Upper lobe of right lung (tissue), 1 donor: ENCODE measurements around the gene CYB561A3. TPM values are rescaled to one million over a fixed set of nuclear protein-coding genes. Genes with fewer than 3 reads are reported as not detected.

Source experiments
- ATAC-seq: fragments of 200-7000 bp; cut with Tn5 transposase; one replicate; pipeline ENCODE4 v1.9.1; 2020; ENCODE audit warnings: mild to moderate bottlenecking, moderate library complexity
- DNase-seq: peaks from one replicate; pipeline ENCODE4 v3.0.0-alpha.2; 2020
- H3K27ac ChIP-seq: fragments of 200-600 bp; one replicate; pipeline ENCODE4 v1.8.0; 2022
- H3K27me3 ChIP-seq: fragments of 200-600 bp; one replicate; pipeline ENCODE4 v1.8.0; 2022; ENCODE audit warnings: mild to moderate bottlenecking
- H3K36me3 ChIP-seq: fragments of 200-600 bp; one replicate; pipeline ENCODE4 v1.8.0; 2022
- H3K4me1 ChIP-seq: fragments of 200-600 bp; one replicate; pipeline ENCODE4 v1.8.0; 2022
- H3K4me3 ChIP-seq: fragments of 200-600 bp; one replicate; pipeline ENCODE4 v1.8.0; 2022; ENCODE audit warnings: mild to moderate bottlenecking
- H3K9me3 ChIP-seq: fragments of 200-600 bp; one replicate; pipeline ENCODE4 v1.8.0; 2022
- intact Hi-C: fragments of 100-400 bp; cut with DNase I; formaldehyde crosslinking; loops from one replicate; pipeline ENCODE4 v1.11.0; 2022
- total RNA-seq: library from RNA; stranded (reverse); fragmentation: NEBNext Ultra II Directional; extraction: Animal tissue kit (Norgen Biotek cat#: 25700); gene quantifications from one replicate; pipeline ENCODE4 v1.2.1, GENCODE V29; 2021
- TF ChIP-seq, protein P1 (sequence below): fragments of 200-600 bp; IDR thresholded peaks from one replicate; pipeline ENCODE4 v1.8.0; 2022; ENCODE audit warnings: antibody characterized with exemption
- donor health status: DM: no; HTN: yes; CAD: no; lungs with severe emphysema.

The CYB561A3 gene
- total RNA-seq, 1 donor from 2014 or later: 50.3 TPM

DNA sequence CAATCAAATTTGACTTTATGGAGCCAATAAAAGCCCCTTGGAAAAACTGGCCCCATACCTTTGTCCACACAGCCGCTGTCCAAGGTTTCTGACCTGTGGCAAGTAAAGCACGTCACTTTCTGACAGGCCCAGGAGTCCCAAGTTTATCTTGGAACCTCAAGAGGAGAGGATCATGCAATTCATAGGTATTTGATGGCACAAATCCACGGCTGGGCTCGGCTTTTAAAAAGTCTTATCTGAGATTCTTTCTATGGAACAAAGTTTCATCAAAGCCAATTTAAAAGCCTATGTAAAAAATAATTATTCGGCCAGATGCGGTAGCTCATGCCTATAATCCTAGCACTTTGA lies 14.1 kb upstream of the CYB561A3 start:
- ATAC-seq (no peak), DNase-seq (no peak)
- intact Hi-C loops: no loop called here
- Histone ChIP-seq H3K36me3 (peaks cover 10% of the 10 kb centered on the region), H3K4me1 (peaks cover 6% of the 10 kb centered on the region), H3K27me3 (no peaks in the 10 kb centered on the region), H3K4me3 (no peak overlapping the region), H3K27ac (no peak overlapping the region), H3K9me3 (no peaks in the 10 kb centered on the region)
- TF ChIP-seq, protein P1, sequence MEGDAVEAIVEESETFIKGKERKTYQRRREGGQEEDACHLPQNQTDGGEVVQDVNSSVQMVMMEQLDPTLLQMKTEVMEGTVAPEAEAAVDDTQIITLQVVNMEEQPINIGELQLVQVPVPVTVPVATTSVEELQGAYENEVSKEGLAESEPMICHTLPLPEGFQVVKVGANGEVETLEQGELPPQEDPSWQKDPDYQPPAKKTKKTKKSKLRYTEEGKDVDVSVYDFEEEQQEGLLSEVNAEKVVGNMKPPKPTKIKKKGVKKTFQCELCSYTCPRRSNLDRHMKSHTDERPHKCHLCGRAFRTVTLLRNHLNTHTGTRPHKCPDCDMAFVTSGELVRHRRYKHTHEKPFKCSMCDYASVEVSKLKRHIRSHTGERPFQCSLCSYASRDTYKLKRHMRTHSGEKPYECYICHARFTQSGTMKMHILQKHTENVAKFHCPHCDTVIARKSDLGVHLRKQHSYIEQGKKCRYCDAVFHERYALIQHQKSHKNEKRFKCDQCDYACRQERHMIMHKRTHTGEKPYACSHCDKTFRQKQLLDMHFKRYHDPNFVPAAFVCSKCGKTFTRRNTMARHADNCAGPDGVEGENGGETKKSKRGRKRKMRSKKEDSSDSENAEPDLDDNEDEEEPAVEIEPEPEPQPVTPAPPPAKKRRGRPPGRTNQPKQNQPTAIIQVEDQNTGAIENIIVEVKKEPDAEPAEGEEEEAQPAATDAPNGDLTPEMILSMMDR: no peak

DNA sequence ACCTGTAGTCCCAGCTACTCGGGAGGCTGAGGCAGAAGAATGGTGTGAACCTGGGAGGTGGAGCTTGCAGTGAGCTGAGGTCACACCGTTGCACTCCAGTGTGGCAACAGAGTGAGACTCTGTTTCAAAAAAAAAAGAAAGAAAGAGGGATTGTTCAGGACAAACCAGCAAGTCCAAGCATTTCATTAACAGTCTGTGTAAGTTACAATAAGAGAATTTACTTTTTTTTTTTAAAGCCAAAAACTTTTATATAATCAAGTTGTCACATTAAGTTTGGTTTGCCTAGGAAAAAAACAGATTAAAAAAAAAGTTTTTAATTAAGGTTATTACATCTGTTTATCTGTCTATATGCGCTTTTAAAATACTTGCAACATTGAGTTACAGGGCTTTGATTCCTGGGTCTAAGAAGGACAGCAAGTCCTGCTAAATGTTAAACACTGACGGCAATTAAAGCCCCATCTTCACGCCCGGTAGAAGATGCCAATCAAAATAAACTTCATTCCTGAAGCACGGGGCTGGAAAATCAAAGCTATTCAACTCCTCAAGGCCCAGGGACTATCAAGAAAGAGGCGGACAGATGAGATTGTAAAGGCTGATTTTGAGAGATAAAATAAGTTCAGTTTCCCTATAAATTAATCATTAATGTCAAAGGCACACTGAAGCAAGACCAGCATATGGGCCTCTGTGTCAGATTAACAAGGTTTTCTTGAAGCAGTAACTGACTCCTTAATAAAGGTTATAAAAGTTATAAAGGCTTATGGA lies 11.2 kb upstream of the CYB561A3 start:
- no peaks in the 10 kb centered on the region for H3K9me3 ChIP-seq
- TF ChIP-seq, protein P1: no peak
- H3K4me3 ChIP-seq: no peak overlapping the region
- peaks cover 11% of the 10 kb centered on the region for H3K4me1 ChIP-seq
- ATAC-seq (no peak), DNase-seq (no peak)
- H3K27me3 ChIP-seq: no peaks in the 10 kb centered on the region
- H3K27ac ChIP-seq: no peak overlapping the region
- H3K36me3 ChIP-seq: peaks cover 35% of the 10 kb centered on the region
- intact Hi-C loops: no loop called here

DNA sequence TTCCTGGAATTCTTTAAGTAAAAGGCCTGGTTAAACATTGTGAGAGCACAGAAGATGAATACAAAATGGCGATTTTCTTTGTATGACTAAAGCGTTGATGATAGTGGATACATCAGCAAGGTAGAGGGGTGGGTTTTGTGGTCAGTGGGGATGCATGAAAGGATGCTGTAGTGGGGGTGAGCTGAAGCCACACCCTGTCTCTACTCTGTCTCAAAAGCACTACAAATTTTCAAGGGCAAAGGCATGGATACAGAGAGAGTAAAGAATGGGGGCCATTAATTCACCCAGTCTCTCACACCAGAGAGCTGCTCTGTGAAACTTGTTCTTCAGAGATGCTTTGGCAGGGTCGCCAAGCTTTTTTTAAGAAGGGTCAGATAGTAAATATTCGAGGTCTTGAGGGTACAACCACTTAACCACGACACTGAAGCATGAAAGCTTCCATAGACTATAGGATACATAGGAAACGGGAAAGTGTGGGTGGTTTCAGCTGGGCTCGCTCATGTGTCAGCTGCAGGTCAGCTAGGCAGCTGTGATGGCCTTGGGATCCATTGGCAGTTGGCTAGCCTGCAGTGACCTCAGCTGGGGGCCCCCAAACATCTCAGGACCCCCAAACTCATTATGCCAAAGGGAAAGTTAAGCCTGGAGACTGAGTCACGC lies 8.8 kb upstream of the CYB561A3 start:
- DNase-seq: no peak
- peak overlapping the region; percentile 68 for H3K27ac ChIP-seq
- no peaks in the 10 kb centered on the region for H3K9me3 ChIP-seq
- peaks cover 50% of the 10 kb centered on the region for H3K36me3 ChIP-seq
- H3K27me3 ChIP-seq: no peaks in the 10 kb centered on the region
- H3K4me3 ChIP-seq: no peak overlapping the region
- peaks cover 11% of the 10 kb centered on the region for H3K4me1 ChIP-seq
- TF ChIP-seq, protein P1: no peak
- ATAC-seq: no peak
- intact Hi-C loops: no loop called here

DNA sequence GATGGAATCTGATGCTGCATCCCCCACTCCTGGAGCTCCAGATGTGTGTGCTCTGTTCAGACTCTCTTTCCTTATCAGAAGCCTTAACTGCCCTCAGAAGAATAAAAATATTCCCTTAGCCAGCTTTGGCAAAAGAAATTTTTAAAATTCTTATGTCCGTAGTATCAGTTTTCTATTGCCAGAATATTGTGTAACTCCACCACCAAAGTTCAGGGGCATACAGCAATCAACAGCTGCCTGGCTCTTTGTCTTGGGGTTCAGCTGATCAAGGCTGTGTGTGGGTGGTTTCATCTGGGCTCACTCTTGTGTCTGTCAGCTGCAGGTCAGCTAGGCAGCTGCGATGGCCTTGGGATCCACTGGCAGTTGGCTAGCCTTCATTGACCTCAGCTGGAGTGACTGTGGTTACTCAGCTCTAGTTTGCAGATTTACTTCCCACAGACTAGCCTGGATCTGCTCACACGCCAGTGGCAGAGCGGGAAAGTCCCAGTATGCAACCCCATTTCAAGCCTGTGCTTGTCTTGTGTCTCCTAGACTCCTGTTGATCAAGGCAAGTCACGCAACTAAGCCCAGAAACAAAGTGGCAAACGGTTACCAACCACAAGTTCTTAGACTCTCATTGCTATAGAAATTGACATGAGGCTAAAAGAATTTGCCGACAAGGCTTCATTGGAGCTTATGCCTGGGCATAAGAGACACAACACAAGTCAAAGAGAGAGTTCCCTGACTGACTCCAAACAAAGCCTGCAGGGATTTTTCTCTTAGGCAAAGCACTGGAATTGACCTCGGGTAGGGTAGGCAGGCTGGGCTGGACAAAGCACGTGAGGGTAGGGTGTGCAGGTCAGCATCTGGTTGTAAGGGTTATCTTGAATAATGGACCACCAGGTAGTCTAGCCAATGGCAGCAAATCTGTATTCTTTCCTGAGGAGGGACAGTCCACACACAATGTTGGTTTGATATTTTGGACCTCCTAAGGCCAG lies 8.0 kb upstream of the CYB561A3 start:
- Histone ChIP-seq H3K4me3 (no peak overlapping the region), H3K27me3 (no peaks in the 10 kb centered on the region), H3K9me3 (no peaks in the 10 kb centered on the region), H3K36me3 (peaks cover 57% of the 10 kb centered on the region), H3K4me1 (peaks cover 11% of the 10 kb centered on the region), H3K27ac (peak overlapping the region; percentile 68)
- intact Hi-C loops: no loop called here
- no peak for DNase-seq
- ATAC-seq: peak; percentile 85
- TF ChIP-seq, protein P1: no peak

DNA sequence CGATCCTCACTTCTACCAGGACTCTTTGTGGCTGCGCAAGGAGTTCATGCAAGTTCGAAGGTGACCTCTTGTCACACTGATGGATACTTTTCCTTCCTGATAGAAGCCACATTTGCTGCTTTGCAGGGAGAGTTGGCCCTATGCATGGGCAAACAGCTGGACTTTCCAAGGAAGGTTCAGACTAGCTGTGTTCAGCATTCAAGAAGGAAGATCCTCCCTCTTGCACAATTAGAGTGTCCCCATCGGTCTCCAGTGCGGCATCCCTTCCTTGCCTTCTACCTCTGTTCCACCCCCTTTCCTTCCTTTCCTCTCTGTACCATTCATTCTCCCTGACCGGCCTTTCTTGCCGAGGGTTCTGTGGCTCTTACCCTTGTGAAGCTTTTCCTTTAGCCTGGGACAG lies 7.0 kb upstream of the CYB561A3 start:
- DNase-seq: no peak
- intact Hi-C loops: no loop called here
- Histone ChIP-seq H3K9me3 (no peaks in the 10 kb centered on the region), H3K36me3 (peaks cover 66% of the 10 kb centered on the region), H3K27ac (no peak overlapping the region), H3K4me3 (no peak overlapping the region), H3K4me1 (peaks cover 20% of the 10 kb centered on the region), H3K27me3 (no peaks in the 10 kb centered on the region)
- ATAC-seq: no peak
- TF ChIP-seq, protein P1: no peak
